ACC112 (cell line): ENCODE results near the gene PAGE3.

Experiments used
- H2AFZ ChIP-seq: fragments of 200-600 bp; sonication (generic); one replicate; pipeline ENCODE4 v1.6.0; 2017; ENCODE audit warnings: antibody characterized with exemption, low read length; ENCODE audit not compliant: unreplicated experiment
- H3K27ac ChIP-seq: fragments of 200-600 bp; sonication (generic); 2 replicates; pipeline ENCODE4 v1.5.1; 2014; ENCODE audit warnings: low read depth, mild to moderate bottlenecking, antibody characterized with exemption, low read length, moderate library complexity
- H3K27me3 ChIP-seq: fragments of 200-600 bp; sonication (generic); 2 replicates; pipeline ENCODE4 v1.6.1; 2014; ENCODE audit warnings: mild to moderate bottlenecking, antibody characterized with exemption, low read length, moderate library complexity, mixed read lengths; ENCODE audit not compliant: insufficient read depth
- H3K36me3 ChIP-seq: fragments of 200-600 bp; sonication (generic); 2 replicates; pipeline ENCODE4 v1.6.1; 2016; ENCODE audit warnings: mild to moderate bottlenecking, antibody characterized with exemption, low read length, moderate library complexity, mixed read lengths; ENCODE audit not compliant: insufficient read depth
- H3K4me1 ChIP-seq: fragments of 200-600 bp; sonication (generic); one replicate; pipeline ENCODE4 v1.6.1; 2016; ENCODE audit warnings: low read length, mixed read lengths; ENCODE audit not compliant: insufficient read depth, unreplicated experiment, control insufficient read depth
- H3K4me3 ChIP-seq: fragments of 200-600 bp; sonication (generic); 2 replicates; pipeline ENCODE4 v1.5.1; 2014; ENCODE audit warnings: mild to moderate bottlenecking, low read depth, low read length
- H3K79me2 ChIP-seq: fragments of 200-600 bp; sonication (generic); one replicate; pipeline ENCODE4 v1.6.0; 2016; ENCODE audit warnings: low read length; ENCODE audit not compliant: control insufficient read depth, unreplicated experiment, insufficient read depth

PAGE3 gene

GRCh38 chrX:55264816-55265215 lies at the start of gene PAGE3:
TSS of gene PAGE3 (minus strand) at chrX:55264916. CDS start at chrX:55263903, 1,013 bp downstream.
- Histone ChIP-seq H3K4me3 (no peak within 1 kb of the TSS), H3K36me3 (no peaks in the 10 kb centered on the region), H3K27me3 (no peaks in the 10 kb centered on the region), H3K79me2 (no peaks in the 10 kb centered on the region), H2AFZ (no peak within 1 kb of the TSS), H3K27ac (no peak within 1 kb of the TSS), H3K4me1 (no peaks in the 10 kb centered on the region)

- Histone ChIP-seq H3K36me3 (no peaks in the 10 kb centered on the region), H3K79me2 (no peaks in the 10 kb centered on the region), H3K4me3 (no peak overlapping the region), H2AFZ (no peak overlapping the region), H3K27ac (no peak overlapping the region), H3K4me1 (no peaks in the 10 kb centered on the region), H3K27me3 (no peaks in the 10 kb centered on the region)
These were observed 47.9 kb upstream of the PAGE3 start for GRCh38 chrX:55312655-55313054.

- Histone ChIP-seq H3K27ac (no peak overlapping the region), H2AFZ (no peak overlapping the region), H3K4me3 (no peak overlapping the region), H3K4me1 (no peaks in the 10 kb centered on the region), H3K36me3 (no peaks in the 10 kb centered on the region), H3K27me3 (no peaks in the 10 kb centered on the region), H3K79me2 (no peaks in the 10 kb centered on the region)
These were observed 26.2 kb upstream of the PAGE3 start for GRCh38 chrX:55290963-55291362.

GRCh38 chrX:55279832-55280231 lies 15.1 kb upstream of the PAGE3 start:
- no peaks in the 10 kb centered on the region for H3K79me2 ChIP-seq
- no peaks in the 10 kb centered on the region for H3K27me3 ChIP-seq
- no peak overlapping the region for H3K4me3 ChIP-seq
- no peak overlapping the region for H2AFZ ChIP-seq
- no peaks in the 10 kb centered on the region for H3K36me3 ChIP-seq
- no peaks in the 10 kb centered on the region for H3K4me1 ChIP-seq
- H3K27ac ChIP-seq: no peak overlapping the region

GRCh38 chrX:55260806-55261205 lies 3.9 kb downstream of the PAGE3 start:
- Histone ChIP-seq H3K27me3 (no peaks in the 10 kb centered on the region), H3K27ac (no peak overlapping the region), H3K36me3 (no peaks in the 10 kb centered on the region), H3K79me2 (no peaks in the 10 kb centered on the region), H3K4me3 (no peak overlapping the region), H2AFZ (no peak overlapping the region), H3K4me1 (no peaks in the 10 kb centered on the region)

- H2AFZ ChIP-seq: no peak overlapping the region
- H3K27ac ChIP-seq: no peak overlapping the region
- H3K4me3 ChIP-seq: no peak overlapping the region
- no peaks in the 10 kb centered on the region for H3K79me2 ChIP-seq
- no peaks in the 10 kb centered on the region for H3K36me3 ChIP-seq
- no peaks in the 10 kb centered on the region for H3K4me1 ChIP-seq
- H3K27me3 ChIP-seq: no peaks in the 10 kb centered on the region
These were observed 11.2 kb downstream of the PAGE3 start for GRCh38 chrX:55253528-55253927.

GRCh38 chrX:55240788-55241340 lies 23.9 kb downstream of the PAGE3 start:
- Histone ChIP-seq H3K79me2 (no peaks in the 10 kb centered on the region), H3K4me1 (no peaks in the 10 kb centered on the region), H3K27ac (no peak overlapping the region), H3K36me3 (no peaks in the 10 kb centered on the region), H2AFZ (no peak overlapping the region), H3K4me3 (no peak overlapping the region), H3K27me3 (no peaks in the 10 kb centered on the region)

- Histone ChIP-seq H3K79me2 (no peaks in the 10 kb centered on the region), H3K27me3 (no peaks in the 10 kb centered on the region), H2AFZ (no peak within 1 kb of the TSS), H3K4me3 (no peak within 1 kb of the TSS), H3K36me3 (no peaks in the 10 kb centered on the region), H3K27ac (no peak within 1 kb of the TSS), H3K4me1 (no peaks in the 10 kb centered on the region)
These were observed 44.5 kb downstream of the PAGE3 start, which contains the start of gene PAGE5 for GRCh38 chrX:55220119-55220794. TSS of gene PAGE5 (plus strand) at chrX:55220346. CDS start at chrX:55221383, 1,037 bp downstream.

GRCh38 chrX:55213381-55213780 lies 51.3 kb downstream of the PAGE3 start:
- Histone ChIP-seq H3K4me1 (no peaks in the 10 kb centered on the region), H2AFZ (no peak overlapping the region), H3K4me3 (no peak overlapping the region), H3K79me2 (no peaks in the 10 kb centered on the region), H3K36me3 (no peaks in the 10 kb centered on the region), H3K27me3 (no peaks in the 10 kb centered on the region), H3K27ac (no peak overlapping the region)

- no peak overlapping the region for H3K27ac ChIP-seq
- H3K4me1 ChIP-seq: no peaks in the 10 kb centered on the region
- no peaks in the 10 kb centered on the region for H3K27me3 ChIP-seq
- no peaks in the 10 kb centered on the region for H3K36me3 ChIP-seq
- no peak overlapping the region for H2AFZ ChIP-seq
- no peak overlapping the region for H3K4me3 ChIP-seq
- no peaks in the 10 kb centered on the region for H3K79me2 ChIP-seq
These were observed 53.6 kb downstream of the PAGE3 start for GRCh38 chrX:55210931-55211677.
